Measurements from ENCODE around the gene CRABP2.

CRABP2 gene

DNA sequence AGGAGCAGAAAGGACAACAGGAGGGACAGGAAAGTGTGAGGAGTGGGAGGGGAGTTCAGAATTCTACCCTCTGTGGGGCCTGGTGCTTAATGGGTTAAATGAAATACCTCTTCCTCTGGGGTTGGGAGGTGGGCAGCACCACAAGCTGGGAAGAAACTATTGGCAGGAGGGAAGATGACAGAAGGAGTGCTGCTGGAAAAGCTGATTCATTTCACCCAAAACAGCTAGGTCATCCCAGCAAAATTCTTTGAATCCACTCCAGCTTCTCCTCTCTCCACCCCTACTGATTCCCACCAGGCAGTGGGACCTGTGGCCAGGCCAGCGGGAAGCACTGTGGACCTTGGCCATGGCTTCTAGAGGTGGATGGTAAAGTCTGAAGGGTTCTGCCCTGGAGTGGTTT is 50.7 kb downstream of the CRABP2 start:
- DNase-seq: peak in 1 of 14 donors; percentile 47

DNA sequence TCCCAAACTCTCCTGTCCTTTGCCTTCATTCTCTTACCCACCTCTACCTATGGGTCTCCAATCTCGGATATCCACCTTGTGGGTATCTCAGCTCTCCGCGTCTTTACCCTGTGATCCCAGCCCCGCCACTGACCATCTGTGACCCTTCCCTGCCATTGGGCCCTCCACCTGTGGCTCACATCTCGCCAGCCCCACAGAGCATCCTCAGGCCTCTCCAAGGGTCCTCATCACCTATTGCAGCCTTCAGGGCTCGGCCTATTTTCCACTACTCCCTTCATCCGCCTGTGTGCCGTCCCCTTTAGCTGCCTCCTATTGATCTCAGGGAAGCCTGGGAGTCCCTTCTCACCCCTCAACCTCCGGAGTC is 52.4 kb downstream of the CRABP2 start:
- DNase-seq: no peak

DNA sequence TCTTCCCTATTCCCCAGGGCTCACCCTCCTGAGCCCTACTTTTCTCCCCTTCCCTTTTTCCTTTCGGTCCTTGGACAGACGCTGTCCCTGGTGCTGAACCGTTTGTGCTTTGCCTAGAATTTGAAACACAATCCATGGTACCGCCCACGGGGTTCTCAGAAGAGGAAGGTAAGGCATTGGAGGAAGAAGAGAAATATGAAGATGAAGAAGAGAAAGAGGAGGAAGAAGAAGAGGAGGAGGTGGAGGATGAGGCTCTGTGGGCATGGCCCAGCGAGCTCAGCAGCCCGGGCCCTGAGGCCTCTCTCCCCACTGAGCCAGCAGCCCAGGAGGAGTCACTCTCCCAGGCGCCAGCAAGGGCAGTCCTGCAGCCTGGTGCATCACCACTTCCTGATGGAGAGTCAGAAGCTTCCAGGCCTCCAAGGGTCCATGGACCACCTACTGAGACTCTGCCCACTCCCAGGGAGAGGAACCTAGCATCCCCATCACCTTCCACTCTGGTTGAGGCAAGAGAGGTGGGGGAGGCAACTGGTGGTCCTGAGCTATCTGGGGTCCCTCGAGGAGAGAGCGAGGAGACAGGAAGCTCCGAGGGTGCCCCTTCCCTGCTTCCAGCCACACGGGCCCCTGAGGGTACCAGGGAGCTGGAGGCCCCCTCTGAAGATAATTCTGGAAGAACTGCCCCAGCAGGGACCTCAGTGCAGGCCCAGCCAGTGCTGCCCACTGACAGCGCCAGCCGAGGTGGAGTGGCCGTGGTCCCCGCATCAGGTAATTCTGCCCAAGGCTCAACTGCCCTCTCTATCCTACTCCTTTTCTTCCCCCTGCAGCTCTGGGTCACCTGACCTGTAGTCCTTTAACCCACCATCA is 53.0 kb downstream of the CRABP2 start:
- DNase-seq: no peak
